ENCODE data around the gene ARHGAP15.

GRCh38 chr2:143169105-143169504, 39.9 kb downstream of the ARHGAP15 start:
- TF ChIP-seq TCF7L2 (IDR thresholded peaks at IDR 0.05; ENCODE audit: low read depth, low read length): no peak
- TF ChIP-seq REST (IDR thresholded peaks at IDR 0.05; ENCODE audit: insufficient read depth in 1 of 2, low read depth in 2 of 2, low read length in 1 of 2): no peak
- no peak for TF ChIP-seq SIN3A (IDR thresholded peaks at IDR 0.05; ENCODE audit: borderline replicate concordance, insufficient read depth, low read depth, low read length)
- TF ChIP-seq POLR2AphosphoS5 (IDR thresholded peaks at IDR 0.05; ENCODE audit: low read depth, low read length): no peak
- TF ChIP-seq, protein P1, sequence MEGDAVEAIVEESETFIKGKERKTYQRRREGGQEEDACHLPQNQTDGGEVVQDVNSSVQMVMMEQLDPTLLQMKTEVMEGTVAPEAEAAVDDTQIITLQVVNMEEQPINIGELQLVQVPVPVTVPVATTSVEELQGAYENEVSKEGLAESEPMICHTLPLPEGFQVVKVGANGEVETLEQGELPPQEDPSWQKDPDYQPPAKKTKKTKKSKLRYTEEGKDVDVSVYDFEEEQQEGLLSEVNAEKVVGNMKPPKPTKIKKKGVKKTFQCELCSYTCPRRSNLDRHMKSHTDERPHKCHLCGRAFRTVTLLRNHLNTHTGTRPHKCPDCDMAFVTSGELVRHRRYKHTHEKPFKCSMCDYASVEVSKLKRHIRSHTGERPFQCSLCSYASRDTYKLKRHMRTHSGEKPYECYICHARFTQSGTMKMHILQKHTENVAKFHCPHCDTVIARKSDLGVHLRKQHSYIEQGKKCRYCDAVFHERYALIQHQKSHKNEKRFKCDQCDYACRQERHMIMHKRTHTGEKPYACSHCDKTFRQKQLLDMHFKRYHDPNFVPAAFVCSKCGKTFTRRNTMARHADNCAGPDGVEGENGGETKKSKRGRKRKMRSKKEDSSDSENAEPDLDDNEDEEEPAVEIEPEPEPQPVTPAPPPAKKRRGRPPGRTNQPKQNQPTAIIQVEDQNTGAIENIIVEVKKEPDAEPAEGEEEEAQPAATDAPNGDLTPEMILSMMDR (IDR thresholded peaks at IDR 0.05): no peak
